CD4-positive, alpha-beta T cell treated with Interleukin-4 for 1 hour (primary cell): ENCODE results near the gene SMARCAL1.

Experiments
- DNase-seq, 2 donors: peaks; one replicate each; pipeline ENCODE4 v3.0.0-alpha.2; 2020 to 2022

SMARCAL1 gene

GRCh38 chr2:216428618-216429350, 16.5 kb downstream of the SMARCAL1 start:
- DNase-seq: no peak

- DNase-seq: no peak
Measured at GRCh38 chr2:216429428-216429827, 17.1 kb downstream of the SMARCAL1 start.

- DNase-seq: no peak
Measured at GRCh38 chr2:216430811-216431530, 18.7 kb downstream of the SMARCAL1 start.

- no peak for DNase-seq
Measured at GRCh38 chr2:216431531-216431856, 19.2 kb downstream of the SMARCAL1 start.

- no peak for DNase-seq
Measured at GRCh38 chr2:216436383-216436782, 24.1 kb downstream of the SMARCAL1 start.

GRCh38 chr2:216441308-216442010, 29.2 kb downstream of the SMARCAL1 start:
- no peak for DNase-seq

GRCh38 chr2:216445501-216445900, 33.2 kb downstream of the SMARCAL1 start:
- no peak for DNase-seq

GRCh38 chr2:216446343-216446742, 34.1 kb downstream of the SMARCAL1 start:
- no peak for DNase-seq

GRCh38 chr2:216447293-216447692, 35.0 kb downstream of the SMARCAL1 start:
- DNase-seq: no peak

GRCh38 chr2:216448829-216449228, 36.5 kb downstream of the SMARCAL1 start:
- no peak for DNase-seq

- DNase-seq: no peak
Measured at GRCh38 chr2:216450346-216450745, 38.1 kb downstream of the SMARCAL1 start.

GRCh38 chr2:216450784-216451183, 38.5 kb downstream of the SMARCAL1 start:
- DNase-seq: no peak

- no peak for DNase-seq
Measured at GRCh38 chr2:216453955-216454614, 41.8 kb downstream of the SMARCAL1 start.

GRCh38 chr2:216463148-216463547, 50.9 kb downstream of the SMARCAL1 start:
- DNase-seq: no peak

GRCh38 chr2:216464104-216464720, 51.9 kb downstream of the SMARCAL1 start:
- no peak for DNase-seq

GRCh38 chr2:216465579-216466195, 53.4 kb downstream of the SMARCAL1 start:
- DNase-seq: no peak

GRCh38 chr2:216467845-216468244, 55.6 kb downstream of the SMARCAL1 start:
- DNase-seq: no peak

GRCh38 chr2:216469661-216470060, 57.4 kb downstream of the SMARCAL1 start:
- no peak for DNase-seq

- no peak for DNase-seq
Measured at GRCh38 chr2:216473187-216473586, 60.9 kb downstream of the SMARCAL1 start.

GRCh38 chr2:216474925-216475670, 62.8 kb downstream of the SMARCAL1 start:
- DNase-seq: no peak

GRCh38 chr2:216475767-216476166, 63.5 kb downstream of the SMARCAL1 start:
- no peak for DNase-seq
